OCI-LY7 (cell line): Measurements from ENCODE around the gene C4orf36.

Source experiments
- EZH2phosphoT487 ChIP-seq: fragments of 200-600 bp; sonication (generic); IDR thresholded peaks from 2 replicates; pipeline ENCODE4 v1.6.1; 2018; ENCODE audit warnings: low read depth, borderline replicate concordance, mild to moderate bottlenecking, mixed run types, antibody characterized with exemption, low read length, moderate library complexity, mixed read lengths
- TF ChIP-seq, protein P1 (sequence below): fragments of 200-600 bp; sonication (generic); conservative IDR thresholded peaks from 2 replicates; pipeline ENCODE4 v1.5.1; 2014; ENCODE audit warnings: mild to moderate bottlenecking, antibody characterized with exemption, low read length, moderate library complexity, mixed read lengths

GRCh38 chr4:86934771-86935565 is 42.7 kb upstream of the C4orf36 start, which contains the start of gene AFF1:
- TF ChIP-seq, protein P1, sequence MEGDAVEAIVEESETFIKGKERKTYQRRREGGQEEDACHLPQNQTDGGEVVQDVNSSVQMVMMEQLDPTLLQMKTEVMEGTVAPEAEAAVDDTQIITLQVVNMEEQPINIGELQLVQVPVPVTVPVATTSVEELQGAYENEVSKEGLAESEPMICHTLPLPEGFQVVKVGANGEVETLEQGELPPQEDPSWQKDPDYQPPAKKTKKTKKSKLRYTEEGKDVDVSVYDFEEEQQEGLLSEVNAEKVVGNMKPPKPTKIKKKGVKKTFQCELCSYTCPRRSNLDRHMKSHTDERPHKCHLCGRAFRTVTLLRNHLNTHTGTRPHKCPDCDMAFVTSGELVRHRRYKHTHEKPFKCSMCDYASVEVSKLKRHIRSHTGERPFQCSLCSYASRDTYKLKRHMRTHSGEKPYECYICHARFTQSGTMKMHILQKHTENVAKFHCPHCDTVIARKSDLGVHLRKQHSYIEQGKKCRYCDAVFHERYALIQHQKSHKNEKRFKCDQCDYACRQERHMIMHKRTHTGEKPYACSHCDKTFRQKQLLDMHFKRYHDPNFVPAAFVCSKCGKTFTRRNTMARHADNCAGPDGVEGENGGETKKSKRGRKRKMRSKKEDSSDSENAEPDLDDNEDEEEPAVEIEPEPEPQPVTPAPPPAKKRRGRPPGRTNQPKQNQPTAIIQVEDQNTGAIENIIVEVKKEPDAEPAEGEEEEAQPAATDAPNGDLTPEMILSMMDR = peak; percentile 58
- TF ChIP-seq EZH2phosphoT487 = no peak
